Chondrocyte (in vitro differentiated cells): ENCODE data around the gene GRIA4. TPM values are rescaled to one million over a fixed set of nuclear protein-coding genes. Genes with fewer than 3 reads are reported as not detected.
A peak's percentile ranks its signal among the peaks of the same experiment; 100 is the strongest.

Experiments used
- DNase-seq: peaks from one replicate; pipeline ENCODE4 v3.0.0; 2021; ENCODE audit warnings: mixed read lengths, low spot score
- H3K27ac Mint-ChIP-seq: one replicate; pipeline ENCODE4 v1.8.0; 2021; ENCODE audit warnings: mild to moderate bottlenecking, moderate library complexity, mixed read lengths; ENCODE audit not compliant: unreplicated experiment
- H3K27me3 Mint-ChIP-seq: 2 replicates; pipeline ENCODE4 v1.8.0; 2021; ENCODE audit warnings: low read depth, mixed read lengths
- H3K36me3 Mint-ChIP-seq: 2 replicates; pipeline ENCODE4 v1.8.0; 2021; ENCODE audit warnings: low read depth, mixed read lengths
- H3K4me1 Mint-ChIP-seq: 2 replicates; pipeline ENCODE4 v1.8.0; 2021; ENCODE audit warnings: low read depth, mild to moderate bottlenecking, mixed read lengths
- H3K4me3 Mint-ChIP-seq: one replicate; pipeline ENCODE4 v1.8.0; 2021; ENCODE audit warnings: mild to moderate bottlenecking, moderate library complexity, mixed read lengths; ENCODE audit not compliant: unreplicated experiment
- H3K9me3 Mint-ChIP-seq: 2 replicates; pipeline ENCODE4 v1.8.0; 2021; ENCODE audit warnings: low read depth, mixed read lengths
- total RNA-seq: library from RNA; stranded (reverse); gene quantifications from 3 replicates; pipeline ENCODE4 v1.2.1, GENCODE V29; 2021
- TF ChIP-seq, protein P1 (sequence below): fragments of 200-600 bp; sonication (generic); IDR thresholded peaks from 2 replicates; pipeline ENCODE4 v1.5.0; 2021; ENCODE audit warnings: antibody characterized with exemption, mild to moderate bottlenecking, moderate library complexity

Gene GRIA4
- total RNA-seq, 1 donor from 2014 or later: not detected

DNA sequence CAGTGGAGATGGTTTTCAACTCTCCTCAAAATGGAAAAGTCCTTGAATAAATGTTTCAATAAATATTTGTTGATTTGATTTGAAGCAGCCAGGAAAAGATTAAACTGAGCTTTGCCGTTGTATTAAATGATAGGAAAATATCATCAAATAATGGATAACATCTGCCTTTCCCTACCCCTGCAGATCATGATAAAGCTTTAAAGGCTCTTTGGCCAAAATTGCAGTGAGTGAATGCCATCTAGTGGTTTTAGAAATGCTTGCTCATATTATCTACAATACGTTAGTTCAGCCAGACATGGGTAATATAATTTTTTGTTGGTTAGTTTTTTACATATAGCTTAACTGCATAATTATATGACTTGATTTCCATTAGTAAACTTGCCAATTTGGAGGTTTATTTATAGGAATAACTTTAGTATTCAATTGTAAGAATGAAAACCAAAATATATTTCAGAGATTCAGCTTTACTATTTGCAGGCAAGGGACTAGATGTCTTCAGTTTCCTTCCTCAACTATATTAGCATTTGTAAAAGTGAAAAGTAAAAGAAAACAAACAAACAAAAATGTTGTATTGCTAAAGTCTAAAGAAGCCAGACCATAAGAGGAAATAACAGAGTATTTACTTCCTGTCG is 253.0 kb downstream of the GRIA4 start:
- DNase-seq: no peak
- Mint-ChIP-seq H3K9me3 (no peaks in the 10 kb centered on the region), H3K27ac (no peak overlapping the region), H3K4me1 (no peaks in the 10 kb centered on the region), H3K27me3 (peaks cover 22% of the 10 kb centered on the region), H3K36me3 (no peaks in the 10 kb centered on the region), H3K4me3 (no peak overlapping the region)
- TF ChIP-seq, protein P1, sequence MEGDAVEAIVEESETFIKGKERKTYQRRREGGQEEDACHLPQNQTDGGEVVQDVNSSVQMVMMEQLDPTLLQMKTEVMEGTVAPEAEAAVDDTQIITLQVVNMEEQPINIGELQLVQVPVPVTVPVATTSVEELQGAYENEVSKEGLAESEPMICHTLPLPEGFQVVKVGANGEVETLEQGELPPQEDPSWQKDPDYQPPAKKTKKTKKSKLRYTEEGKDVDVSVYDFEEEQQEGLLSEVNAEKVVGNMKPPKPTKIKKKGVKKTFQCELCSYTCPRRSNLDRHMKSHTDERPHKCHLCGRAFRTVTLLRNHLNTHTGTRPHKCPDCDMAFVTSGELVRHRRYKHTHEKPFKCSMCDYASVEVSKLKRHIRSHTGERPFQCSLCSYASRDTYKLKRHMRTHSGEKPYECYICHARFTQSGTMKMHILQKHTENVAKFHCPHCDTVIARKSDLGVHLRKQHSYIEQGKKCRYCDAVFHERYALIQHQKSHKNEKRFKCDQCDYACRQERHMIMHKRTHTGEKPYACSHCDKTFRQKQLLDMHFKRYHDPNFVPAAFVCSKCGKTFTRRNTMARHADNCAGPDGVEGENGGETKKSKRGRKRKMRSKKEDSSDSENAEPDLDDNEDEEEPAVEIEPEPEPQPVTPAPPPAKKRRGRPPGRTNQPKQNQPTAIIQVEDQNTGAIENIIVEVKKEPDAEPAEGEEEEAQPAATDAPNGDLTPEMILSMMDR: peak; percentile 93

DNA sequence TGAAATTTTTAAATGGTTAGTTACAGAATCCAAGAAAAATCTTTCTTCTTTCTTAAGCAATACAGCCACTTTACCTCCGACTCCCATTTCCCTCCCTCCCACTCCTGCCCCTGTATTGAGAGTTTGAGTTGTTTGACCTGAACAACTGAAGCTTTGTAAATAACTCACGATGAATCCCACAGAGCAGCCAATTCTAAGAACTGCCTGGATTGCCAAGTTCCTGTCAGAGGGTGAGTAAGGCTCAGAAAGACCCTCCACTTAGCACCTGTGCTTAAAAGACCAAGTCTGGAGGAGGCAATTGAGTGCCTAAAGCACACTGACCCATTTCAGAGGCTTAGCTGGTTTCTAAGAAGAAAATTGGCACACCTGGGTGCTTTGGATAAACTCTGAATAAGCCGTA is 253.7 kb downstream of the GRIA4 start:
- Mint-ChIP-seq H3K4me3 (no peak overlapping the region), H3K9me3 (no peaks in the 10 kb centered on the region), H3K27ac (no peak overlapping the region), H3K36me3 (no peaks in the 10 kb centered on the region), H3K4me1 (no peaks in the 10 kb centered on the region), H3K27me3 (peaks cover 26% of the 10 kb centered on the region)
- no peak for DNase-seq
- TF ChIP-seq, protein P1: no peak

DNA sequence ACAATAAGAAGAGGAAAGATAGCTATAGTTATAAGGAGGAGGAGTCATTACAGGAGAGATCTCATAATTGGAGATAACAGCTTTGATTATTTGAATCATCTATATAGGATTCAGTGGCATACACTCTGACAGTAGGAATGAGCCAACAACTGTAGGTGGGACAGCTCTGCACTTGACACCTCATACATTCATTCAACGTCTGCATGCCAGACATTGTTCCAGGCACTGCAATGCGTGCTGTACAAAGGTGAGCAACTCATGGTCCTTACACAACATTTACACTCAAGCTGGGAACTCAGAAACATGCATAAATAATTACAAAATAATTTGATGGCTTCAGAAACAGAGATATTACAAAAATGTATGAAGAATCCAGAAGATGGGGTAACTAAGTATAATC is 257.9 kb downstream of the GRIA4 start:
- DNase-seq: no peak
- Mint-ChIP-seq H3K27ac (no peak overlapping the region), H3K27me3 (peaks cover 8% of the 10 kb centered on the region), H3K4me3 (no peak overlapping the region), H3K36me3 (no peaks in the 10 kb centered on the region), H3K4me1 (no peaks in the 10 kb centered on the region), H3K9me3 (no peaks in the 10 kb centered on the region)
- TF ChIP-seq, protein P1: no peak

DNA sequence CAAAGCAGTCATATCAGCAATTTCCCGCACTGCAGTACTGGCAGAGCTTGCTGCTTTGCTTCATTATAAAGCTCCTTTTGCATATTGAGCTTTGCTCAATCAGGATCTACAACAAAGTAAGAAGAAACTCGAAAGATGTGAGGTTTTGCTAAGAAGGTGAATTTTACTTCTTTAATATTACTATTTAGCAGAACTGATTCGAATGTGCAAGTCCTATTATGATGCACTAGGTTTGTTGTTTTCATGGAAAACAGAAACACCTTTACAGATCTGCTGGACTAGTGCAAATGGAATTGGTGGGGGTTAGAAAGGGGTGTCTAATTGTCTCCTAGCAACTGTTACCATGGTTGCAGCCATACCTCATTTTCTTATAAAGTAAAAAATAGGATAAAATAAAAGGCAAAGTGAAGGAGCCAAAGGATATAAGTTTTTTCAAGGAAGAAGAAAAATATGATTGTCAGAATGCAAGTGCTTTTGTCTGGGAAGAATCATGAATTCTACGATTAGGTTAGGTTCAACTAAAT is 259.0 kb downstream of the GRIA4 start:
- H3K4me3 Mint-ChIP-seq: no peak overlapping the region
- no peak overlapping the region for H3K27ac Mint-ChIP-seq
- TF ChIP-seq, protein P1: no peak
- no peaks in the 10 kb centered on the region for H3K36me3 Mint-ChIP-seq
- H3K27me3 Mint-ChIP-seq: peaks cover 8% of the 10 kb centered on the region
- H3K4me1 Mint-ChIP-seq: no peaks in the 10 kb centered on the region
- H3K9me3 Mint-ChIP-seq: peaks cover 1% of the 10 kb centered on the region
- DNase-seq: no peak

DNA sequence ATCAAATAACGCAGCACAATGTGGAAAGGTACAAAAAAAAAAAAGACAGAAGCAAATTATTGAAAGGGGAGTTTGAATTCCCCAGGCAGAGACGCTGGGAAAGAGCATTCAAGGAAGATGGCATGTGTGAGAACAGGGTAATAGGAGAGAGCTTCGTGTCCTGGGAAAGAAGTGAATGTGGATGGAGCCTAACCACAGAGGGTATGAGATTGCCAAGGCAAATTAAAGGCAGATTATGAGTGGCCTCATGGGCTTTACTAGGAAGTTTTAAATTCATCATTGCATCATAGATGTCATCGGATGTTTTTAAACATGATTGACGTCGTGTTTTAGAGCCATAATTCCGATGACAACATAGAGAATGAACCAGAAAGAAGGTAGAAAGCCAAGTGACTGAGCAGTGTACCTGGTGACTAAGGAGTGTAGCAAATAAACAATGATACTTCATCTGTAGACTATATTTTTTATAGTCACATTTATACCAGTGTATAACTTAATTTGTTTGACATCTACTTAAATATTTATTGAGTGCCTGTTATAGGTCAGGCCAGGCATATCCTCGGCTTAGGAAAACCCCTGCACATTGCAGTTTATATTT is 260.7 kb downstream of the GRIA4 start:
- peaks cover 5% of the 10 kb centered on the region for H3K36me3 Mint-ChIP-seq
- TF ChIP-seq, protein P1: no peak
- H3K4me1 Mint-ChIP-seq: no peaks in the 10 kb centered on the region
- no peak overlapping the region for H3K4me3 Mint-ChIP-seq
- H3K9me3 Mint-ChIP-seq: peaks cover 10% of the 10 kb centered on the region
- H3K27me3 Mint-ChIP-seq: peaks cover 8% of the 10 kb centered on the region
- no peak for DNase-seq
- H3K27ac Mint-ChIP-seq: no peak overlapping the region
